Measurements from ENCODE around the gene KRT222.

KRT222 gene

GRCh38 chr17:40651939-40652338 lies 13.0 kb downstream of the KRT222 start:
- DNase-seq, result no peak

DNA sequence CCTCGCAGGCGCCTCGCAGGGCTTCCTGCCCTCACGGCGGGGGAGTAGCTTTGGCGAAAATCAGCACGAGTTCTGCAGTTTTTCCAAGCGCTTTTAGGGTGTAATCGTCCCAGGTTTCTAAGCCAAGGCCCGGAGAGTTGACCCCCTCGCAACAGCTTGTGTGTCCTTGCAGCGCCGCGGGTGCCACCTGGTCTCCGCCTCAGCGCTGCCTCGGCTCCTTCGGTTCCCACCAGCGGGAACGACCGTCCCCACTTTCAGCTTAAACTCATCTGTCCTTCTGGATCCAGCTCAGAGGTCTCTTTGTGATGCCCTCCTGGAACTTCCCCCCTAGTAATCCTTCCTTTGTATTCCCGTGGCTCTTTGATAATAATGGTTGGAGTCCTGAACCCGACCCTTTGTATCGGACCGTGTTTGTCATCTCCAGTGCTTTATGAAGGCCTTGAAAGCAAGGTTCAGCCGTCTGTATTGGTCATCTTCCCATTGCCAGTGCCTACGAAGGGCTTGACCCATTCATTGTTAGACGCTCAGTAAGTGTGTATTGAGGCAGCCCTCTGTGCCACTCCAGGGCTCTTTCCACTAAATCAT lies 16.5 kb downstream of the KRT222 start:
- no peak for DNase-seq

- DNase-seq, result peak; percentile 79
Measured at GRCh38 chr17:40647624-40648383, 17.2 kb downstream of the KRT222 start, which contains the start of gene SMARCE1. Gene SMARCE1, minus strand, starts transcription at chr17:40647818. Its CDS starts 2,016 bp downstream, at chr17:40645802.

DNA sequence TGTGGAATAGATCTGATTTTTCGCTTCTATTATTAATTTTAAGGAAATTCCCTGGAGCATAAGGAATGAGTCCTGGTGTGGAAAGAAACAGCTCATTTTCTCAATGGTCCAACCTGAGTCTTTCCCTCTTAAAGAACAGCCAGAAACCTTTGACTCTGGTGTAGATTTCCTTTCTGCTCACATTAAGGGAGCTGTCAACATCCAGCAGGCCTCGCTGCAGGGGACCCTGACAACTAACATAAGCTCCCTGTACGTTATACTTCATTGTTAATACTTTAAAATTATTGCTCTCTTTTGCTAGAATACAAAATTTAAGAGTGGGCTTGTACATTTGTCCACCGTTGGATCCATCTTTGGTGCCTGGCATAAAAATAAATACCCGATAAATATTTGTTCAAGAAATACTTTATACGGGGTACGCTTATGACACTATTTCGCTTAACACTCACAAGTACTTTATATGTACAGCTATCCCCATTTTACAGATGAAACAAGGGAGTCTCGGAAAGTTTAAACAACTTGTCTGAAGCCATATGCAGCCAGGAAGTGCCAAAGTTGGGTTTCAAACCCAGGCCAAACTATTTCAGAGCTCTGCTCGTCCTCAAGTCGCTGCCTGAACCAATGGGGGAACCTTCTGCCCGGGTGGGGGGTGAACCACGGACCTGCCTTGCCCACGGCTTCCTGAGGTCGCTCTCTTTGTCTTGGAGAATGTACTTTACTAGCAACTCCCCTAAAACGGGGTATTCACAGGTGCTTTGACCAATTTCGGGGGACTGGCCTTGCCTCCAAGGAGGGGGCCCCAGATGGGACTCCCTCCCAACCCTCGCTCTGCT lies 18.0 kb downstream of the KRT222 start:
- DNase-seq, result peak; percentile 62

DNA sequence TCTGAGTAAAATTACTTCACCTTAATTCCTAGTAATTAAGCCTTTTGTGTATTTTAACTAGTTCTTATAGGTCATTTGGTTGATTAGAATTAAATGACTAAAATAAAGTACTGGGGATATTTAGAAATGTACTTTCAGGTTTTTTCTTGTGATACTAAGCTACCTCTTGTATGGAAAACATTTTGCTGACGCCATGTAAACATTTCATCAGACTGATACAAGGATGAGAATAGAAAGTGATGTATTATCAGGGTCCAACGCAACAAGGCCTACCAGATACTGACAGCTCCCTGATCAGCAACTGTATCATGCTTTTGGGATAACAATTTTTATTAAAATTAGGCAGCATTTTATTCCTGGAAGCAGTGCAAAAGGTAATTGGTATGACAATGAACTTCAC lies 19.0 kb downstream of the KRT222 start:
- DNase-seq, result no peak

DNA sequence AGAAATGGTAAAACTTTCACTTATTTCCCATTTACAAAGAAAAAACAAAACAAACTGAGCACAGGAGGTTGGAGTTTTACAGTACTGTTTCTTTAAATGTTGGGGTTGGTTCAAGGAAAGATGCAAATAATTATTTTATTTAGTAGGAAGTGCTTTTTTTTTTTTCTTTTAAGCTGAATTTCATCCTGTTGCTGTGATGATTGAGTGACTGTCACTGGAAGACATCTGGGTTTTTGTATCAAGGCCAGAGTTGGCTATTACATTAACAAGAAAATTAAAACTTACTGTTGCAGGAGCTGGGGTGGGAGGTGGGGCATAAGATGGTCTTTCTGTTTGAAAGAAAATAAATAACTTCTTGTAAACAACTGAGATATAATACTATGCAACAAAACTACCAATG lies 19.7 kb downstream of the KRT222 start:
- DNase-seq, result no peak

GRCh38 chr17:40637931-40638330 lies 27.0 kb downstream of the KRT222 start:
- no peak for DNase-seq

GRCh38 chr17:40633871-40634270 lies 31.1 kb downstream of the KRT222 start:
- no peak for DNase-seq

DNA sequence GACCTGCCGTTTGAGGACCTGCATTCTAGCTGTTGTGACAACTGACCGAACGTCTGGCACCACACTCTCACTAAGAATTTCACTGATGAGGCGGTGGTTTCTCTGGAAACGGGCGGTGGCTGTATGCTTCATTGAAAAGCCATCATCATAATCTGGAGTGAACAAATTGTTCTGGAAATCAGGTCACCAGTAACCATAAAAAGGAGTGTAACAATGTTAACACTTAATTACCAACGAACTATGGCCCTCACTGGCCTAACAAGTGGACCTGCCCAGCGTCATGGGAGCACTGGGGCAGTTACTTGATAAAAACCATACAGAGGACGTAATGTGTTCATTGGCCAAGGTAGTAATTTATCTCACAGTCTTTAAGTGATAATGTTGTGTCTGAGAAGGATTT lies 32.8 kb downstream of the KRT222 start:
- no peak for DNase-seq

GRCh38 chr17:40629842-40630241 lies 35.1 kb downstream of the KRT222 start:
- no peak for DNase-seq

- DNase-seq, result no peak
Measured at GRCh38 chr17:40625311-40625710, 39.7 kb downstream of the KRT222 start.

- no peak for DNase-seq
Measured at GRCh38 chr17:40623419-40624210, 41.4 kb downstream of the KRT222 start.

- DNase-seq, result no peak
Measured at GRCh38 chr17:40622509-40622928, 42.5 kb downstream of the KRT222 start.

- DNase-seq, result no peak
Measured at GRCh38 chr17:40621578-40621977, 43.4 kb downstream of the KRT222 start.

GRCh38 chr17:40621019-40621418 lies 44.0 kb downstream of the KRT222 start:
- DNase-seq, result no peak

GRCh38 chr17:40618754-40619625 lies 46.0 kb downstream of the KRT222 start:
- no peak for DNase-seq

GRCh38 chr17:40617678-40618240 lies 47.2 kb downstream of the KRT222 start:
- no peak for DNase-seq

DNA sequence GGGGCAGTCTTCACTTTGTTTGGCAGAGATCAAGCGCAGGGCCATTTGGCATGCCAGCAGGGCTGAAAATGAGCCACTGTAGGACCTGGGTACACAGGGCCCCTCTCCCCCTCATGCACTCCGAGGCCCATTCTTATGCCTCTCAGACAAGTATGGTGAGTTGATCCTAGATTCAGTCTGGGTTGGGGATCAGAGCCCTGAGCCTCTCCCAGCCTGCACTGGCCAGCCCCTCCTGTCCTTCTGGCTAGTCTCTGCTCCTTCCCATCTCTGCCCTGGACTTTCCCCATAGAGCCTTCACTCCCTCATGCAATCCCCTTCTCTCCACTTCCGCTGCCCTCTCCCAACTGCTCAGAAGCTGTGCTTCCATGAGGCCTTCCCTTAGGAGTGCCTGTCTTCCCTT lies 48.4 kb downstream of the KRT222 start:
- no peak for DNase-seq

DNA sequence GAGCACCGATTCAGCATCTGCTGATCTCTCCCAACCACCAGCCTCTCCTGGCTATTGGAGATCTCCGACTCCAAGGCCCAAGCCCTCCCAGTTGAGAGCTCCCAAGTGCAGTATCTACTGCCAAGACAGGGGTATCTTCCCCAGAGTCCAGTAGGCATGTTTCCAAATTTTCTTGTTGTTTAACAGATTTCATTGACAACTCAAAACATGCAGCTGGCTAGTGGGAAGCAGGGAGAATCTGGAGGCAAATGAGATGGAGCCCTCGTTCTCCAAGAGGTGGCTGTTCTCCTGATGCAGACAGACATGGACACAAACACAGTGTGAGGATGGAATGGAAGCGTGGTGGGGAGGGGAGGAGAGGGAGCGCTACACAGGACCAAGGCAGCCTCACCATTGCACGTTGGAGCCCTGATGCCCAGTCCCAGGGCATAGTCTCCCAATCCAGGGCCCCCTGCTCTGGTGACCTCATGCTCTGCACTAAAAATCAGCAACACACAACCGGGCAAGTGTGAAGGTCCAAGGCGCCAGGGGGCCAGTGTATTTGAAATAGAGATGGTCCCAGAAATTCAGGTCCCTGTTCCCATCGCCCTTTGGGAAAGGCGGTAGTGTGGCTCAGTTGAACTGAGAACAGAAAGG lies 49.0 kb downstream of the KRT222 start:
- DNase-seq, result no peak

DNA sequence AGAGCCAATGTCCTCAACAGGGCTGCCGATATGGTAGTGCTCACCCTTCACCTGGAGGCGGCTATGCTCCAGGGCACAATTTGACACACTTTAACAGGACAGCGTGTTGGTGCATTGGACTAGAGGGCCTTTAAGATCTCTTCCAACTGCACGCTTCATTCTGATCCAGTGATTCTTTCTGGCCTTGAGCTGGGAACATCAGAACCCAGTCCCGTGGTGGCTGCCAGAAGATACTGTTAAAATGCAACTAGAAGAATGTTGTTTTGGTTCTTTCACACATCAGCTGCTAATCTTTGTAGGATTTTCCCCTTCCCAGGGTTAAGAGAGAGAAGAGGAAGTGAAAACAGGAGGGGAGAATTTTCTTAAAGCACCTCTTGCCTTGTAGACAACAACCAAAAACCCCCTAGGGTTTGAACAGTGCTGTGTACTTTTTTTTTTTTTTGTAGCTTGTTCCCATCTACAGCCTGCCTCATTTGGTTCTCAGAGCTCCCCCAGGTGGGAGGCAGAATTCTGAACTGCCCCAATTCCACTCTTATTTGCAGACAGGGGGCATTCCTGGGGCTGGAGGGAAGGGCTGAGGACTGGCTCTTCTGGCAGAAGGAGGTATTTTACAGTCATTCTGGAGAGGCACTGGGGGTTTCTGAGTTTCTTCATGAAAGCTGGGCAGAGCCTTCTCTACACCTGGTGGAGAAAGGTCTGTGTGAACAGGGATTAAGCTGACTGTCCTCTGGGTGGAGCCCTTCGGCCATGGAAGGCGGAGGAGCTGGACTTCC lies 49.7 kb downstream of the KRT222 start:
- DNase-seq, result no peak

Data from stimulated activated CD8-positive, alpha-beta memory T cell treated with anti-CD3 and anti-CD28 coated beads, Interleukin-4, amount 100 ng/mL, for 48 hours (primary cell).